ENCODE data around the gene SPG21.

DNA sequence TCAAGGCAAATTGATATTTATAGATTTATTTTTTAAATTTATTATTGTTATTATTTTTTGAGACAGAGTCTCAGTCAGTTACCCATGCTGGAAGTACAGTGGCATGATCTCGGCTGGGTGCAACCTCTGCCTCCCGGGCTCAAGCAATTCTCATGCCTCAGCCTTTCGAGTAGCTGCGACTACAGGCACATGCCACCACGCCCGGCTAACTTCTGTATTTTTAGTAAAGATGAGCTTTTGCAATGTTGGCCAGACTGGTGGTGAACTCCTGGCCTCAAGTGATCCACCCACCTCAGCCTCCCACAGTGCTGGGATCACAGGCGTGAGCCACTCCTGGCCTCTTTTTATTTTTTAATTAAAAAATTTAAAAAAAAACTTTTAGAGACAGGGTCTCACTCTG lies 19.0 kb downstream of the SPG21 start:
- TF ChIP-seq, protein P1, sequence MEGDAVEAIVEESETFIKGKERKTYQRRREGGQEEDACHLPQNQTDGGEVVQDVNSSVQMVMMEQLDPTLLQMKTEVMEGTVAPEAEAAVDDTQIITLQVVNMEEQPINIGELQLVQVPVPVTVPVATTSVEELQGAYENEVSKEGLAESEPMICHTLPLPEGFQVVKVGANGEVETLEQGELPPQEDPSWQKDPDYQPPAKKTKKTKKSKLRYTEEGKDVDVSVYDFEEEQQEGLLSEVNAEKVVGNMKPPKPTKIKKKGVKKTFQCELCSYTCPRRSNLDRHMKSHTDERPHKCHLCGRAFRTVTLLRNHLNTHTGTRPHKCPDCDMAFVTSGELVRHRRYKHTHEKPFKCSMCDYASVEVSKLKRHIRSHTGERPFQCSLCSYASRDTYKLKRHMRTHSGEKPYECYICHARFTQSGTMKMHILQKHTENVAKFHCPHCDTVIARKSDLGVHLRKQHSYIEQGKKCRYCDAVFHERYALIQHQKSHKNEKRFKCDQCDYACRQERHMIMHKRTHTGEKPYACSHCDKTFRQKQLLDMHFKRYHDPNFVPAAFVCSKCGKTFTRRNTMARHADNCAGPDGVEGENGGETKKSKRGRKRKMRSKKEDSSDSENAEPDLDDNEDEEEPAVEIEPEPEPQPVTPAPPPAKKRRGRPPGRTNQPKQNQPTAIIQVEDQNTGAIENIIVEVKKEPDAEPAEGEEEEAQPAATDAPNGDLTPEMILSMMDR (conservative IDR thresholded peaks at IDR 0.05; ENCODE audit: low read depth, low read length) = no peak
- no peak for TF ChIP-seq RAD21 (IDR thresholded peaks at IDR 0.05; ENCODE audit: low read length)
- TF ChIP-seq POLR2A (IDR thresholded peaks at IDR 0.05; ENCODE audit: low read depth, low read length) = no peak
- TF ChIP-seq, protein P2, sequence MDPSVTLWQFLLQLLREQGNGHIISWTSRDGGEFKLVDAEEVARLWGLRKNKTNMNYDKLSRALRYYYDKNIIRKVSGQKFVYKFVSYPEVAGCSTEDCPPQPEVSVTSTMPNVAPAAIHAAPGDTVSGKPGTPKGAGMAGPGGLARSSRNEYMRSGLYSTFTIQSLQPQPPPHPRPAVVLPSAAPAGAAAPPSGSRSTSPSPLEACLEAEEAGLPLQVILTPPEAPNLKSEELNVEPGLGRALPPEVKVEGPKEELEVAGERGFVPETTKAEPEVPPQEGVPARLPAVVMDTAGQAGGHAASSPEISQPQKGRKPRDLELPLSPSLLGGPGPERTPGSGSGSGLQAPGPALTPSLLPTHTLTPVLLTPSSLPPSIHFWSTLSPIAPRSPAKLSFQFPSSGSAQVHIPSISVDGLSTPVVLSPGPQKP (IDR thresholded peaks at IDR 0.05; ENCODE audit: borderline replicate concordance, low read depth, low read length) = no peak
- TF ChIP-seq FOS (IDR thresholded peaks at IDR 0.05; ENCODE audit: low read depth, low read length) = no peak
- TF ChIP-seq, protein P3, sequence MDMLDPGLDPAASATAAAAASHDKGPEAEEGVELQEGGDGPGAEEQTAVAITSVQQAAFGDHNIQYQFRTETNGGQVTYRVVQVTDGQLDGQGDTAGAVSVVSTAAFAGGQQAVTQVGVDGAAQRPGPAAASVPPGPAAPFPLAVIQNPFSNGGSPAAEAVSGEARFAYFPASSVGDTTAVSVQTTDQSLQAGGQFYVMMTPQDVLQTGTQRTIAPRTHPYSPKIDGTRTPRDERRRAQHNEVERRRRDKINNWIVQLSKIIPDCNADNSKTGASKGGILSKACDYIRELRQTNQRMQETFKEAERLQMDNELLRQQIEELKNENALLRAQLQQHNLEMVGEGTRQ (IDR thresholded peaks at IDR 0.05; ENCODE audit: low read depth, low read length) = no peak
- no peak for TF ChIP-seq SMC3 (IDR thresholded peaks at IDR 0.05; ENCODE audit: low read depth, low read length)
- TF ChIP-seq RFX5 (IDR thresholded peaks at IDR 0.05; ENCODE audit: low read depth, low read length) = no peak
- no peak for TF ChIP-seq MXI1 (IDR thresholded peaks at IDR 0.05; ENCODE audit: borderline replicate concordance, low read depth, low read length)
- TF ChIP-seq CEBPB (IDR thresholded peaks at IDR 0.05; ENCODE audit: low read depth, low read length) = no peak
- no peak for TF ChIP-seq CHD1 (IDR thresholded peaks at IDR 0.05; ENCODE audit: low read depth, low read length)
